Colonic mucosa (tissue), 4 donors: ENCODE measurements around the gene RPL13A. TPM values are rescaled to one million over a fixed set of nuclear protein-coding genes. Genes with fewer than 3 reads are reported as not detected.

Experiments
- DNase-seq: peaks from one replicate; pipeline ENCODE4 v3.0.0-alpha.2; 2020
- H3K27ac ChIP-seq: fragments of 200-600 bp; one replicate; pipeline ENCODE4 v1.8.0; 2021
- H3K27me3 ChIP-seq: fragments of 200-600 bp; one replicate; pipeline ENCODE4 v1.8.0; 2021
- H3K36me3 ChIP-seq: fragments of 200-600 bp; one replicate; pipeline ENCODE4 v1.8.0; 2021
- H3K4me1 ChIP-seq: fragments of 200-600 bp; one replicate; pipeline ENCODE4 v1.8.0; 2021; ENCODE audit warnings: mild to moderate bottlenecking
- H3K4me3 ChIP-seq: fragments of 200-600 bp; one replicate; pipeline ENCODE4 v1.8.0; 2021
- H3K9ac ChIP-seq, 2 donors: one replicate each; pipeline ENCODE4 v1.7.0; 2013; ENCODE audit warnings: control low read depth in 2 of 2, low read depth in 2 of 2, low read length in 2 of 2
- H3K9me3 ChIP-seq: fragments of 200-600 bp; one replicate; pipeline ENCODE4 v1.8.0; 2021
- intact Hi-C: fragments of 100-400 bp; cut with DNase I; formaldehyde crosslinking; loops from one replicate; pipeline ENCODE4 v1.14.1; 2022
- total RNA-seq, 2 donors: library from RNA; stranded (reverse); fragmentation: NEBNext Ultra II Directional in 1 of 2; extraction: Animal tissue kit (Norgen Biotek cat#: 25700) in 1 of 2; gene quantifications; one replicate each; pipeline ENCODE4 v1.2.1, GENCODE V29; 2021
- TF ChIP-seq, protein P1 (sequence below): fragments of 200-600 bp; IDR thresholded peaks from one replicate; pipeline ENCODE4 v1.8.0; 2022; ENCODE audit warnings: antibody characterized with exemption, mild to moderate bottlenecking
- donor health status: healthy.
- donor health status: DM: no; HTN: no; CAD: no.
- donor health status: DM: no; HTN: no; CAD: no.

Gene RPL13A
- total RNA-seq, 2 donors from 2014 or later = 2,431 to 2,528 TPM

DNA sequence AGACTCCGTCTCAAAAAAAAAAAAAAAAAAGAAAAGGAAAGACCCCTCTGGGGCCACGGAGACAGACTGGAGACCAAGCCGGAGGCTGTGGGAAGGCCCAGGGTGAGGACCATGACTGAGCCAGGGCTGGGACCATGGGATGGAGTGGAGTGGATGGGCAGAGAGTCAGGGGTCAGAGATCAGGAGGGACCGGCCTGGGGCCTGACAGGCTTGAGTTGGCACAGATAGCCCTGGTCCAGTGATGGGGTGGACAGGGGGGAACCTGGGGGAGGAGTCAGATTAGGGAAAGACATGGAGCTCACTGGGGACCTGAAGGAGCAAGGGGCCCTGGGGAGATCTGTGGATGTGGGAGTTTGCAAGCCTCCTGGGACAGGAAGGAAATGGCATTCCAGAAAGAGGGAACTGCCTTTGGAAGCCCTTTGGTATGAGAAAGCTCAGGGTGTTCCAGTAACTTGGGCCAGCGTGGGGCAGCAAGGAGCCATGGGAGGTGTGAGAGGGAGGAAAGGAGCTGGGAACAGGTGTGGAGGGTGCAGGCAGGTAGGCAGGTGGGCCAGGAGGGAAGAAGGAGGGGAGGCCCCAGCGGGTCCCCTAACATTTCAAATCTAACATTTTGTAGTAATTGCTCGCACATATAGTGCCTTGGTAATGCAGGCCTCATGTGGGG lies 6.3 kb upstream of the RPL13A start:
- Histone ChIP-seq H3K9ac (no peak overlapping the region), H3K9me3 (no peaks in the 10 kb centered on the region), H3K4me1 (no peaks in the 10 kb centered on the region), H3K4me3 (no peak overlapping the region), H3K27ac (no peak overlapping the region), H3K36me3 (no peaks in the 10 kb centered on the region), H3K27me3 (no peaks in the 10 kb centered on the region)
- TF ChIP-seq, protein P1, sequence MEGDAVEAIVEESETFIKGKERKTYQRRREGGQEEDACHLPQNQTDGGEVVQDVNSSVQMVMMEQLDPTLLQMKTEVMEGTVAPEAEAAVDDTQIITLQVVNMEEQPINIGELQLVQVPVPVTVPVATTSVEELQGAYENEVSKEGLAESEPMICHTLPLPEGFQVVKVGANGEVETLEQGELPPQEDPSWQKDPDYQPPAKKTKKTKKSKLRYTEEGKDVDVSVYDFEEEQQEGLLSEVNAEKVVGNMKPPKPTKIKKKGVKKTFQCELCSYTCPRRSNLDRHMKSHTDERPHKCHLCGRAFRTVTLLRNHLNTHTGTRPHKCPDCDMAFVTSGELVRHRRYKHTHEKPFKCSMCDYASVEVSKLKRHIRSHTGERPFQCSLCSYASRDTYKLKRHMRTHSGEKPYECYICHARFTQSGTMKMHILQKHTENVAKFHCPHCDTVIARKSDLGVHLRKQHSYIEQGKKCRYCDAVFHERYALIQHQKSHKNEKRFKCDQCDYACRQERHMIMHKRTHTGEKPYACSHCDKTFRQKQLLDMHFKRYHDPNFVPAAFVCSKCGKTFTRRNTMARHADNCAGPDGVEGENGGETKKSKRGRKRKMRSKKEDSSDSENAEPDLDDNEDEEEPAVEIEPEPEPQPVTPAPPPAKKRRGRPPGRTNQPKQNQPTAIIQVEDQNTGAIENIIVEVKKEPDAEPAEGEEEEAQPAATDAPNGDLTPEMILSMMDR = no peak
- DNase-seq = no peak
- intact Hi-C loops = no loop called here

DNA sequence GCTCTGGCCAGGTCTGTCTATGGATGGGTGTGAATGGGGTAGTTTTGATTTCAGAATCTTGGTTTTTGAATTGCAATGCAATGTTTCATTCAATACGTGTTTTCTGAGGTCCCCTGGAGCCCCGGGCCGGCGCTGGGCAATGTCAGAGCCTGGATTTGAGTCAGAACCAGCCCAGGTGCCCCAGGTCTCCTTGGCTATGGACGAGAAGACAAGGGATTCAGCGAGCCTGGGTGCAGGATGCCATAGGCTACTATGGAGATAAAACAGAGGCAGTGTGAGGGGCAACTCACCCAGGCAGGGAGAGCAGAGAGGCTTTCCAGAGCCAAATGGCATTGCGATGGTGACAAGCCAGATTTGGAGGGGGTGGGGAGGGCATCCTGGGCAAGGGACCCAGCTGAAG lies 1.2 kb upstream of the RPL13A start:
- intact Hi-C loops = no loop called here
- Histone ChIP-seq H3K27me3 (no peaks in the 10 kb centered on the region), H3K4me3 (no peak overlapping the region), H3K9ac (no peak overlapping the region), H3K9me3 (no peaks in the 10 kb centered on the region), H3K4me1 (peaks cover 6% of the 10 kb centered on the region), H3K27ac (no peak overlapping the region), H3K36me3 (peaks cover 16% of the 10 kb centered on the region)
- no peak for DNase-seq
- TF ChIP-seq, protein P1 = no peak

DNA sequence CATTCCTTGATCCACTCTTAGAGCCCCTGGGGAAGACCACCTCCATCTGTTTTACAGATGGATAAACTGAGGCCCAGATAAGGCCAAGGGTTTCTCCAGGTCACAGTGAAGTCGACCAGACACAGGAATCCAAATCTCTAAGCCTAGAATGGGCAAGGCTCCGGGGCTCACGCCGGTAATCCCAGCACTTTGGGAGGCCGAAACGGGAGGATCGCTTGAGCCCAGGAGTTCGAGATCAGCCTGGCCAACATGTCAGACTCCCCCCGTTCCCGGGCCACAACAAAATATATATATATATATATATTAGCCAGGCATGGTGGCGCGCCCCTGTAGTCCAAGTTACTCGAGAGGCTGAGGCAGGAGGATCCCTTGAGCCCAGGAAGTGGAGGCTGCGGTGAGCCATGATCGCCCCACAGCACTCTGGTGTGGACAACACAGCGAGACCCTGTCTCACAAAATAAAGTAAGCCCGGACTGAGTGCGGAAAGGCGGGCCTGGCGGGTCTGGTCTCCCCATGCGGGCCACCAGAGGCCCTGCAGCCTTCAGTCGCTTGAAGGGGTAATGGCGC lies 615 bp upstream of the RPL13A start:
- intact Hi-C loops = no loop called here
- H3K4me1 ChIP-seq = peaks cover 6% of the 10 kb centered on the region
- TF ChIP-seq, protein P1 = no peak
- DNase-seq = no peak
- H3K9ac ChIP-seq = no peak overlapping the region
- peak overlapping the region; percentile 39 for H3K27ac ChIP-seq
- no peaks in the 10 kb centered on the region for H3K27me3 ChIP-seq
- H3K9me3 ChIP-seq = no peaks in the 10 kb centered on the region
- peak overlapping the region; percentile 2 for H3K4me3 ChIP-seq
- H3K36me3 ChIP-seq = peaks cover 20% of the 10 kb centered on the region

DNA sequence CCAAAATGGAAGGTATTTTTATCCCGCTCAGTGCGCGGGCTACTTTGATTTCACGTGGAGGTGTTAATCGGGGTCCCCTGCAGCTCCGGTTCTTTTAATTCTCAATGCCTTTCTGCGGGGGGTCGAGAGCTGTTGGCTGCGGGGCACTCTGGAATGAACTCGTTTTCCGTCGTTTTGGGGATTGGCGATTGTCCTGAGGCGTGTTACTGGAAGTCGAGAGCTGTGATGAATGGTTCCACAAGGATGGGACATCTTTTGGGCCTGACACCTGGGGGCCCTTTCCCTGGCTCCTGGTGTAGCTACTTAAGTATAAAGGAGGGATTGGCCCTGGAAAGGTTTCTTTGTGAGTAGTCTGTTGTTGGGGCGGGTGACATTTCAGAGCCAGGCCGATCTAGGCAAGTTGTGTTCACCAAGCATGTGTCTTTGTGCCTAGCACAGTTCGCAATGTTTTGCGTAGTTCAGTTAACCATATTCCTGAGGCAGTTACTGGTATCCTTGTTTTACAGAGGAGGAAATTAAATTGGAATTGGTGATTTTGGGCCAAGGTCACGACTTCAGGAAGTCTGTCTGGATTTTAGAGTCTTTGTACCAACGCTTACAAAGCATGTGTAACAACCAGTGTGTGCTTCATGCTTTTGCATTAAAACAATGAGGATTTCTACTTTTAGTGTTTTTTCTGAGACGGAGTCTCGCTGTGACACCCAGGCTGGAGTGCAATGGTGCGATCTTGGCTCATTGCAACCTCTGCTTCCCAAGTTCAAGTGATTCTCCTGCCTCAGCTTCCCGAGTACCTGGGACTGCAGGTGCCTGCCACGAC lies 846 bp downstream of the RPL13A start:
- Histone ChIP-seq H3K4me3 (peak overlapping the region; percentile 88), H3K9me3 (no peaks in the 10 kb centered on the region), H3K36me3 (peaks cover 26% of the 10 kb centered on the region), H3K27ac (peak overlapping the region; percentile 87), H3K27me3 (no peaks in the 10 kb centered on the region), H3K4me1 (peaks cover 6% of the 10 kb centered on the region), H3K9ac (peak overlapping the region; percentile 96 to 98)
- DNase-seq = no peak
- TF ChIP-seq, protein P1 = no peak
- intact Hi-C loops = no loop called here

DNA sequence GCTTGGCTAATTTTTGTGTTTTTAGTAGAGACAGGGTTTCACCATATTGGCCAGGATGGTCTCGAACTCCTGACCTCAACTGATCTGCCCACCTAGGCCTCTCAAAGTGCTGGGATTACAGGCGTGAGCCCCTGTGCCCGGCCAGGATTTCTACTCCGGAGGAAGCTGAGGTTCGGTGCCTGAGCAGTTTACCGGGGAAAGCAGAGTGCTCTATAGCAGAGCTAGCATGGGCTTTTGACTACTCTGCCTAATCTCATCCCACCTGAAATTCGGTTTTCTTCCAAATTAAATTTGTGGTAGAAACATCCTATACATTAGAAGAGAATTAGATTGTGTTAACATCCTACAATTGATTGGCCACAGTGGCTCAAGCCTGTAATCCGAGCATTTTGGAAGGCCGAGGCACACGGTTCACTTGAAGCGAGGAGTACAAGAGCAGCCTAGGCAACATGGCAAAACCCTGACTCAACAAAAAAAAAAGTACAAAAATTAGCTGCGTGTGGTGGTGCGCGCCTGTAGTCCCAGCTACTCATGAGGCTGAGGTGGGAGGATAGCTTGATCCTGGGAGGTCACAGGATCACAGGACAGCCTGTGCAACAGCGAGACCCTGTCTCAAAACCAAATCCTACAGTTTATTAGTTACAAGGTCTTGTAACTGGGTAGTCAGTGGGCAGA lies 1.6 kb downstream of the RPL13A start:
- Histone ChIP-seq H3K27ac (peak overlapping the region; percentile 87), H3K4me3 (peak overlapping the region; percentile 88), H3K36me3 (peaks cover 26% of the 10 kb centered on the region), H3K4me1 (peaks cover 6% of the 10 kb centered on the region), H3K27me3 (no peaks in the 10 kb centered on the region), H3K9ac (peak overlapping the region; percentile 96 to 98), H3K9me3 (no peaks in the 10 kb centered on the region)
- DNase-seq = no peak
- TF ChIP-seq, protein P1 = no peak
- intact Hi-C loops = no loop called here
